PC-3 (cell line): ENCODE data around the gene GIN1. TPM values are rescaled to one million over a fixed set of nuclear protein-coding genes. Genes with fewer than 3 reads are reported as not detected.

Experiments used
- ATAC-seq: fragments of 200-7000 bp; cut with Tn5 transposase; 2 replicates; pipeline ENCODE4 v1.9.1; 2020; ENCODE audit warnings: mild to moderate bottlenecking, moderate library complexity
- BruUV-seq: library from RNA; stranded (reverse); fragments of 400-500 nt; replicated peaks from 2 replicates; lab custom pipeline; 2021; lab: Mats Ljungman, UMichigan
- CTCF ChIA-PET: fragments of 300-600 bp; sonication (Branson Sonifier 250); formaldehyde crosslinking; loops from one replicate; lab custom pipeline; 2022; ENCODE audit warnings: antibody characterized with exemption; lab: Charles Lee
- POLR2A ChIA-PET: fragments of 300-600 bp; sonication (Branson Sonifier 250); formaldehyde crosslinking; loops from one replicate; lab custom pipeline; 2022; ENCODE audit warnings: antibody characterized with exemption; ENCODE audit not compliant: unreplicated experiment; lab: Charles Lee
- DNase-seq: peaks from one replicate; pipeline ENCODE4 v3.0.0-alpha.2; 2015
- H2AFZ ChIP-seq: fragments of 300-600 bp; sonication (generic); 2 replicates; pipeline ENCODE4 v1.6.0; 2016; ENCODE audit warnings: antibody characterized with exemption, low read length
- H3F3A ChIP-seq: fragments of 300-600 bp; sonication (generic); one replicate; pipeline ENCODE4 v1.6.0; 2017; ENCODE audit warnings: antibody characterized with exemption, low read length, control low read depth, mild to moderate bottlenecking; ENCODE audit not compliant: unreplicated experiment
- H3K27ac ChIP-seq: fragments of 300-600 bp; sonication (generic); 2 replicates; pipeline ENCODE4 v1.5.1; 2016; ENCODE audit warnings: mild to moderate bottlenecking, low read length
- H3K27me3 ChIP-seq: fragments of 300-600 bp; sonication (generic); 2 replicates; pipeline ENCODE4 v1.6.1; 2016; ENCODE audit warnings: low read length, mixed read lengths
- H3K36me3 ChIP-seq: fragments of 300-600 bp; sonication (generic); 2 replicates; pipeline ENCODE4 v1.6.1; 2016; ENCODE audit warnings: low read depth, mixed run types, low read length, mixed read lengths
- H3K4me1 ChIP-seq: fragments of 300-600 bp; sonication (generic); 2 replicates; pipeline ENCODE4 v1.5.1; 2016; ENCODE audit warnings: low read length; ENCODE audit not compliant: insufficient read depth
- H3K4me2 ChIP-seq: fragments of 300-600 bp; sonication (generic); 2 replicates; pipeline ENCODE4 v1.6.0; 2016; ENCODE audit warnings: low read length
- H3K4me3 ChIP-seq: fragments of 300-600 bp; sonication (generic); 2 replicates; pipeline ENCODE4 v1.5.1; 2016; ENCODE audit warnings: mild to moderate bottlenecking, low read length, mixed read lengths
- H3K79me2 ChIP-seq: fragments of 300-600 bp; sonication (generic); 2 replicates; pipeline ENCODE4 v1.6.1; 2017; ENCODE audit warnings: low read length, mixed read lengths
- H3K9ac ChIP-seq: fragments of 300-600 bp; sonication (generic); 2 replicates; pipeline ENCODE4 v1.6.0; 2016; ENCODE audit warnings: mild to moderate bottlenecking, low read length
- H3K9me2 ChIP-seq: fragments of 300-600 bp; sonication (generic); replicated peaks from 2 replicates; pipeline ENCODE4 v1.6.1; 2016; ENCODE audit warnings: mixed run types, low read length, mixed read lengths
- H3K9me3 ChIP-seq: fragments of 300-600 bp; sonication (generic); 2 replicates; pipeline ENCODE4 v1.6.1; 2016; ENCODE audit warnings: low read length, mixed read lengths
- H4K20me1 ChIP-seq: fragments of 300-600 bp; sonication (generic); 2 replicates; pipeline ENCODE4 v1.6.1; 2016; ENCODE audit warnings: low read length, mixed read lengths
- CTCF ChIP-seq: fragments of 300-600 bp; sonication (generic); conservative IDR thresholded peaks from 2 replicates; pipeline ENCODE4 v1.5.1; 2017; ENCODE audit warnings: antibody characterized with exemption, low read depth, mild to moderate bottlenecking, low read length
- EZH2 ChIP-seq: fragments of 300-600 bp; sonication (generic); IDR thresholded peaks from one replicate; pipeline ENCODE4 v1.6.1; 2017; ENCODE audit warnings: antibody characterized with exemption, mild to moderate bottlenecking, low read length; ENCODE audit not compliant: unreplicated experiment
- EZH2phosphoT487 ChIP-seq: fragments of 300-600 bp; sonication (generic); IDR thresholded peaks from 2 replicates; pipeline ENCODE4 v1.6.1; 2018; ENCODE audit warnings: mild to moderate bottlenecking, antibody characterized with exemption, low read length, borderline replicate concordance
- intact Hi-C: fragments of 100-400 bp; cut with micrococcal nuclease; formaldehyde crosslinking; loops from 2 replicates; pipeline ENCODE4 v1.9.0; 2023
- total RNA-seq: library from RNA; depleted of rRNA; stranded (reverse); fragments of >200 nt; gene quantifications from 2 replicates; pipeline ENCODE4 v1.2.3, GENCODE V29; 2014

The GIN1 gene
- total RNA-seq, 1 experiment from 2014 or later = 6.2 TPM

GRCh38 chr5:103120607-103121200 lies 766 bp upstream of the GIN1 start:
- Histone ChIP-seq H3K36me3 (no peaks in the 10 kb centered on the region), H3K4me3 (peak overlapping the region; percentile 90), H3K27ac (peak overlapping the region; percentile 14; the same call in 1 of the 2 replicates), H3F3A (no peaks in the 10 kb centered on the region), H3K9ac (peak overlapping the region; percentile 92), H4K20me1 (no peaks in the 10 kb centered on the region), H3K9me3 (no peaks in the 10 kb centered on the region), H3K79me2 (peaks cover 87% of the 10 kb centered on the region), H3K9me2 (no peaks in the 10 kb centered on the region), H3K4me1 (peaks cover 30% of the 10 kb centered on the region), H3K27me3 (no peaks in the 10 kb centered on the region), H2AFZ (peak overlapping the region; percentile 86), H3K4me2 (peak overlapping the region; percentile 88)
- POLR2A ChIA-PET = interaction anchor here (0.7 kb wide), 1 partner anchor 360 kb away, joined by 3 read pairs; no protein-coding TSS in a partner anchor
- peak; percentile 9 for ATAC-seq
- CTCF ChIA-PET = interaction anchor here (0.9 kb wide), 1 partner anchor 440 kb away, joined by 3 read pairs; no protein-coding TSS in a partner anchor
- BruUV-seq = TSS peak; percentile 70
- peak; percentile 30 for DNase-seq
- no peak for TF ChIP-seq CTCF
- TF ChIP-seq EZH2 = no peak
- TF ChIP-seq EZH2phosphoT487 = no peak
- intact Hi-C loops = no loop called here

- ChIA-PET CTCF (interaction anchor here (0.7 kb wide), 1 partner anchor 148 kb away, joined by 3 read pairs; no protein-coding TSS in a partner anchor), POLR2A (interaction anchor here (0.5 to 0.8 kb wide), 3 partner anchors 22 to 256 kb away, joined by 3 to 4 read pairs (median 3); no protein-coding TSS in a partner anchor)
- DNase-seq (peak; percentile 36), ATAC-seq (no peak)
- peaks cover 84% of the 10 kb centered on the region for H3K79me2 ChIP-seq
- intact Hi-C loops = no loop called here
- H3K27me3 ChIP-seq = no peaks in the 10 kb centered on the region
- H3K36me3 ChIP-seq = no peaks in the 10 kb centered on the region
- H4K20me1 ChIP-seq = no peaks in the 10 kb centered on the region
- no peaks in the 10 kb centered on the region for H3K9me3 ChIP-seq
- TF ChIP-seq EZH2phosphoT487 (no peak), EZH2 (no peak), CTCF (no peak)
- H3F3A ChIP-seq = no peaks in the 10 kb centered on the region
- TSS peak; percentile 90 for BruUV-seq
- peak overlapping the region; percentile 91 for H2AFZ ChIP-seq
- H3K9me2 ChIP-seq = no peaks in the 10 kb centered on the region
- H3K27ac ChIP-seq = peak overlapping the region; percentile 92
- H3K4me1 ChIP-seq = peaks cover 40% of the 10 kb centered on the region
- H3K9ac ChIP-seq = peak overlapping the region; percentile 92
- peak overlapping the region; percentile 90 for H3K4me3 ChIP-seq
- peak overlapping the region; percentile 84 for H3K4me2 ChIP-seq
These were observed 721 bp downstream of the GIN1 start for GRCh38 chr5:103119070-103119764.
